ENCODE results near the gene CACNA1D. TPM values are rescaled to one million over a fixed set of nuclear protein-coding genes. Genes with fewer than 3 reads are reported as not detected.

CACNA1D gene
- polyA plus RNA-seq, 1 donor (not counting 4 experiments of a cell fraction or from before 2014, with no cell fraction given) = 0.20 TPM

DNA sequence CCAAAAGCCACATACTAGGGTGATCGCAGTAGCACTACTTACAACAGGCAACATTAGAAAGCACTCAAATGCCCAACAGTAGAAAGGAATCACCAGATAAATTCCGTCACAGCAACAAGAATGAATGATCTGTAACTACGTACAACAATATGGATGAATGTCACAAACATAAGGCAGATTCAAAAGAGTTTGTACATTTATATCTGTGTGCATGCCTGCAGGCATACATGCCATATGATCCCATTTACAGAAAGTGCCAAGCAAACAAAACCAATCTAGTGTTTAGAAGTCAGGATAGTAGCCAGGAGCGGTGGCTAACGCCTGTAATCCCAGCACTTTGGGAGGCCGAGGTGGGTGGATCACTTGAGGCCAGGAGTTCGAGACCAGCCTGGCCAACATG lies 355.5 kb downstream of the CACNA1D start:
- Histone ChIP-seq H3K9me3 (ENCODE audit: control insufficient read depth, low read depth, low read length) (no peaks in the 10 kb centered on the region), H4K20me1 (ENCODE audit: control insufficient read depth, extremely low read depth, insufficient read depth, low read length) (no peaks in the 10 kb centered on the region), H3K27me3 (ENCODE audit: control insufficient read depth, extremely low read depth, insufficient read depth, low read length) (peaks cover 31% of the 10 kb centered on the region), H3K36me3 (ENCODE audit: control insufficient read depth in 2 of 2, extremely low read depth in 1 of 2, insufficient read depth in 2 of 2, low read length in 2 of 2) (no peaks in the 10 kb centered on the region), H3K9ac (ENCODE audit: control insufficient read depth, extremely low read depth, insufficient read depth, low read length) (no peak overlapping the region), H3K4me2 (ENCODE audit: control insufficient read depth, extremely low read depth, insufficient read depth, low read depth, low read length) (no peak overlapping the region), H3K9me1 (ENCODE audit: control insufficient read depth, extremely low read depth, insufficient read depth, low read length) (no peaks in the 10 kb centered on the region), H3K4me3 (ENCODE audit: control insufficient read depth in 2 of 3, extremely low read depth in 1 of 3, insufficient read depth in 2 of 3, low read depth in 1 of 3, low read length in 3 of 3) (no peak overlapping the region), H3K4me1 (ENCODE audit: control insufficient read depth, extremely low read depth, insufficient read depth, low read length) (peaks cover 4% of the 10 kb centered on the region), H3K27ac (ENCODE audit: control insufficient read depth, insufficient read depth, low read length) (no peak overlapping the region), H2AFZ (ENCODE audit: control insufficient read depth, low read length) (no peak overlapping the region), H3K79me2 (ENCODE audit: control insufficient read depth, insufficient read depth, low read length) (no peaks in the 10 kb centered on the region)
- no peak for TF ChIP-seq EZH2 (IDR thresholded peaks at IDR 0.05; ENCODE audit: low read length)
- TF ChIP-seq, protein P1, sequence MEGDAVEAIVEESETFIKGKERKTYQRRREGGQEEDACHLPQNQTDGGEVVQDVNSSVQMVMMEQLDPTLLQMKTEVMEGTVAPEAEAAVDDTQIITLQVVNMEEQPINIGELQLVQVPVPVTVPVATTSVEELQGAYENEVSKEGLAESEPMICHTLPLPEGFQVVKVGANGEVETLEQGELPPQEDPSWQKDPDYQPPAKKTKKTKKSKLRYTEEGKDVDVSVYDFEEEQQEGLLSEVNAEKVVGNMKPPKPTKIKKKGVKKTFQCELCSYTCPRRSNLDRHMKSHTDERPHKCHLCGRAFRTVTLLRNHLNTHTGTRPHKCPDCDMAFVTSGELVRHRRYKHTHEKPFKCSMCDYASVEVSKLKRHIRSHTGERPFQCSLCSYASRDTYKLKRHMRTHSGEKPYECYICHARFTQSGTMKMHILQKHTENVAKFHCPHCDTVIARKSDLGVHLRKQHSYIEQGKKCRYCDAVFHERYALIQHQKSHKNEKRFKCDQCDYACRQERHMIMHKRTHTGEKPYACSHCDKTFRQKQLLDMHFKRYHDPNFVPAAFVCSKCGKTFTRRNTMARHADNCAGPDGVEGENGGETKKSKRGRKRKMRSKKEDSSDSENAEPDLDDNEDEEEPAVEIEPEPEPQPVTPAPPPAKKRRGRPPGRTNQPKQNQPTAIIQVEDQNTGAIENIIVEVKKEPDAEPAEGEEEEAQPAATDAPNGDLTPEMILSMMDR (optimal IDR thresholded peaks at IDR 0.05 in 1 of 3, IDR thresholded peaks at IDR 0.05 in 1 of 3, conservative IDR thresholded peaks at IDR 0.05 in 1 of 3; ENCODE audit: extremely low read depth in 1 of 3, insufficient read depth in 2 of 3, low read length in 3 of 3) = no peak
- DNase-seq (ENCODE audit: low read depth, low spot score) = no peak
- dilution Hi-C loops (cut with MboI; ENCODE audit: extremely low pct_ligation_motif_present, low sequenced_read_pairs) = no loop called here
- FAIRE-seq = no peak

DNA sequence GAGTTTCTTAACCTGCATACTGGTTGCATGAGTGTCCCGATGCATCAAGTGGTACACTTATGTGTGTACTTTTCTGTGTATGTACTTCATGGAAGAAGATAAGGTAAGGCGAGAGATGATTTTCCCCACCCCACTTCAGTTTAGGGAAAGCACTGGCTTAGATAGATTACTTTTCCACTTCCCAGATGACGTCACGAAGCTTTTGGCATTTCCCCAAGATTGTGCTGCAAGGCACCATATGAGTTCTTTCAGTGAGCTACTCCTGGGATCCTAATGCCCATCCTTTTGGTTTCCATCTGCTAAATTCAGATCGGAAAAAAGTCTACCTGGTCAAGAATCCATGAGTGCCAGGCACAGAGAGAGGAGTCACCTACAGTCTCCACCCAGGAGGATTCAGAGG lies 356.5 kb downstream of the CACNA1D start:
- DNase-seq (ENCODE audit: low read depth, low spot score) = no peak
- H3K79me2 ChIP-seq (ENCODE audit: control insufficient read depth, insufficient read depth, low read length) = no peaks in the 10 kb centered on the region

More for the DNA sequence above, 356.5 kb downstream of the CACNA1D start:
- H3K27ac ChIP-seq (ENCODE audit: control insufficient read depth, insufficient read depth, low read length) = no peak overlapping the region
- no peak overlapping the region for H3K4me3 ChIP-seq (ENCODE audit: control insufficient read depth in 2 of 3, extremely low read depth in 1 of 3, insufficient read depth in 2 of 3, low read depth in 1 of 3, low read length in 3 of 3)
- FAIRE-seq = no peak
- H3K9me3 ChIP-seq (ENCODE audit: control insufficient read depth, low read depth, low read length) = no peaks in the 10 kb centered on the region
- no peak overlapping the region for H3K4me2 ChIP-seq (ENCODE audit: control insufficient read depth, extremely low read depth, insufficient read depth, low read depth, low read length)
- no peaks in the 10 kb centered on the region for H3K36me3 ChIP-seq (ENCODE audit: control insufficient read depth in 2 of 2, extremely low read depth in 1 of 2, insufficient read depth in 2 of 2, low read length in 2 of 2)
- dilution Hi-C loops (cut with MboI; ENCODE audit: extremely low pct_ligation_motif_present, low sequenced_read_pairs) = no loop called here
- H2AFZ ChIP-seq (ENCODE audit: control insufficient read depth, low read length) = no peak overlapping the region
- H3K27me3 ChIP-seq (ENCODE audit: control insufficient read depth, extremely low read depth, insufficient read depth, low read length) = peaks cover 21% of the 10 kb centered on the region
- no peaks in the 10 kb centered on the region for H4K20me1 ChIP-seq (ENCODE audit: control insufficient read depth, extremely low read depth, insufficient read depth, low read length)
- H3K9me1 ChIP-seq (ENCODE audit: control insufficient read depth, extremely low read depth, insufficient read depth, low read length) = no peaks in the 10 kb centered on the region
- no peak overlapping the region for H3K9ac ChIP-seq (ENCODE audit: control insufficient read depth, extremely low read depth, insufficient read depth, low read length)
- TF ChIP-seq, protein P1 (optimal IDR thresholded peaks at IDR 0.05 in 1 of 3, IDR thresholded peaks at IDR 0.05 in 1 of 3, conservative IDR thresholded peaks at IDR 0.05 in 1 of 3; ENCODE audit: extremely low read depth in 1 of 3, insufficient read depth in 2 of 3, low read length in 3 of 3) = no peak
- no peak for TF ChIP-seq EZH2 (IDR thresholded peaks at IDR 0.05; ENCODE audit: low read length)
- H3K4me1 ChIP-seq (ENCODE audit: control insufficient read depth, extremely low read depth, insufficient read depth, low read length) = peaks cover 4% of the 10 kb centered on the region
